HG03064 (cell line): Measurements from ENCODE around the gene ASB7.
"Not testable (repeated sequence)": the region's sequence is repeated elsewhere in the genome, so short reads cannot be mapped to it uniquely, and the experiment has no call there.

ENCODE experiments used
- ATAC-seq: cut with Tn5 transposase; IDR thresholded peaks from one replicate; pipeline ENCODE4 v1.9.1; 2021; ENCODE audit warnings: low read depth; ENCODE audit not compliant: unreplicated experiment

Gene ASB7

DNA sequence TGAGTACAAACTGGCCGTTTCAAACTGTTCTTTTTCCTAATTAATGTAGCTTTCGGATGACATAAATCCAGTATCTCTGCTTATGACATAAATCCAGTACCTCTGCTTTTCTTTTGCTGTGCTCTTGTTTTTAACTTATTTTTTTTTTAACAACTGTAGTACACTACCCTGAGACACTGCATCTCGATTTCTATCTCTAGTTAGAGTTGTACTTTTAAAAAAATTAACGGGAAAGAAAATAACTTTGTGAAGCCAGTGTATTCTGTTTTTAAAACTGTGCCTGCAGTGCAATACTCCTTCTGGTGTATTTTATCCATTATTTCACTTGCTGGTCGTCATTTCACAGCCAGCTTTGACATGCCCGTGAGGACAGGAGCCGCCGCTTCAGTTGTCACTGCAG lies 46.6 kb downstream of the ASB7 start:
- no peak for ATAC-seq

DNA sequence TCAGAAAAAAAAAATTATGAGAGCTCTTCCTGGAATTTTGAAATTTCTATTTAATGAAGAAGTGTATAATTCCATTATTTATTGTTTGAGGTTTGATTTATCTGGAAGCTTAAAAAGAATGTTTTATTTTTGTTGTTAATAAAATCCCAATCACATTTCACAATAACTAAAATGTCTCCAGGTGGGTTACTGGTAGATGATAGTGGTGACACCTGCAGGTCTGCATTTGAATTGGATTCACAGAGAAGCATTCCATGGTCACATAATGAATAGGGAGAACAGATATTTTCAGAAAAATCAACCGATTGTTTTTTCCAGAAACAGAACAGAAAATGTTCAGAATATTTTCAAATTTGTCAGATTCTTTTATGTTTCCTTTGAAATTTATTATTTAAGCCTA lies 48.3 kb downstream of the ASB7 start:
- no peak for ATAC-seq

DNA sequence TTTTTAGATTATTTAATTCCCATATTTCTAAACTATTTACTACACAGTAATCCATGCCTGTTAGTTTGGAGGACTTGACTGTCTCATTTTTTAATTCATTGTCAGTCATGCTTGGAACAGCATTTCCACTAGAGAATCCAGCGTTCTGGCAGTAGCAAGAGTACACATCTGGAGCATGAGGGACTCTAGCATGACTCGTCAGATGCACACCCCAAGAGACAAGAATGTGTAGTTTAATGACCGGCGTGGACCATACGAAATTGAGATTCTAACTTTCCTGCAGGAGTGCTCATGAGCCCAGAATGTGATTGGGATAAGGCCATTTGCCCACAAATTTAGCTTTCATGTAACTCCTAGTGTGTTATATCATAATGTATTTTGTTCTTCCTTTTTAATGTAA lies 48.9 kb downstream of the ASB7 start:
- no peak for ATAC-seq

DNA sequence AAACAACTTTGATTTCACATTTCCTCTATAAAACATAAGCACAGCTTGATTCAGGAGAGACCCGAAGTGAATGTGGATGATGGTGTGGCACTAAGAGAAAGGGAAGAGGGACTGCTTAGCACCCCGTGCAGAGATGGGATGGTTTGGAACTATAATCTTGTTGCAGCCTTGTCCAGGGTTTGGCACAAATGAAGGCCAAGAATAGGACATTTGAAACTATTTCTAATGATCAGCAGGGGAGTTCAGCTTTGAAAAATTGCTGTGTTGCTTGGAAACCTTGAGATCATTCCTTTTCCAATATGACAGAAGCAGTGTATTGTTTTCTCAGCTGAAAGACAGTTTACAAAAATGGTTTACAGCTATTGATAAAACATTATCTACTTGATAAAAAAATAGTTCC lies 49.7 kb downstream of the ASB7 start:
- no peak for ATAC-seq

DNA sequence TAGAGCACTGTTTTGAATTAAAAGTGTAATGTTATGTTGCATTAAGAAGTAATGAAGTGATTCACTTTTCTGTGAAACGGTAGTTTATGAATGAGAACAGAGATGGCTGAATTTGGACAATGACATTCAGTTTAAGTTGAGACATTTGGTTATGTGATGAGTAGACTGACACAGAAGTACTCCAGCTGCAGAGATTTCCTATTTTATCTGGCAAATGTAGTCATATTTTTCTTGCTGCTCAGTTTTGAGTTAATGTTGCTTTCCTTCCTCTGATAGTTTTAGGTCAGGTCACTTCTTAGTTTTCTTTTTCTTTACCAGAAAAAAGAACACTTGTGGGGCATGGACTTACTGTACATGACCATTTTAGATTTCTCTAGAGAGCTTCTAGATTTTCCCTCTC lies 51.2 kb downstream of the ASB7 start:
- no peak for ATAC-seq

DNA sequence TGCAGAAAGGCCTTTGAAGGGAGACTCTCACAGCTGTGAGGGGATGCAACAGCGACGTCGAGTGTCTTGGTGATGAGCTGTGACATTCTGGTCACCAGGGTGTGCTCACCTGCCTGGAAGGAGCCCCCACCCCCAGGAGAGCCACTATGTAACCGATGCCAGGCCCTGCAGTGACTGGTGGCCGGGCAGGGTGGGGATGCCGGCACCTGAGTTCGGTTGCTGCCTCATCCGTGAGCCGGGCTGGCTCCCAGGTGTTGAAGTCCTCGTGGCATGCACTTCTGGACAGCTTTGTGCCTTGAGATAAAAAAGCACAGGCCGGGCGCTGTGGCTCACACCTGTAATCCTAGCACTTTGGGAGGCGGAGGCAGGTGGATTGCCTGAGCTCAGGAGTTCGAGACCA lies 56.5 kb downstream of the ASB7 start:
- ATAC-seq, result no peak

DNA sequence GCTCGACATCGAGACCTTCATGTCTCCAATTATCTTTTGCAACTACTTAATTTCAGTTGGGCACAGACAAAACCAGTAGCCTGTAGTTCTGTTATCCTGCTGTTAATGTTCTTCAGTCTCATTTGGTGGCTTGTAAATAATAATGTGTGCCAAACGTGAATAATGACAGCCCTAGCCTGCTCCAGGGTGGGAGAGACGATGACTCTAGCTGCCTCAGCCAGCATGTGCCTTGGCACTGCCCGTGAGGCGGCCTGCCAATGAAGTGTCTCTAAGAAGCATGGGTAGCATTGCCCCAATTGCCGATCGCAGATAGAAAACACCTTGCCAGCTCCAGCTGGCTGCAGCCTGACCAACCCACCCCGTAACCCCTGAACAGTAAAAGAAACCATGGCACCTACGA lies 58.8 kb downstream of the ASB7 start:
- no peak for ATAC-seq

DNA sequence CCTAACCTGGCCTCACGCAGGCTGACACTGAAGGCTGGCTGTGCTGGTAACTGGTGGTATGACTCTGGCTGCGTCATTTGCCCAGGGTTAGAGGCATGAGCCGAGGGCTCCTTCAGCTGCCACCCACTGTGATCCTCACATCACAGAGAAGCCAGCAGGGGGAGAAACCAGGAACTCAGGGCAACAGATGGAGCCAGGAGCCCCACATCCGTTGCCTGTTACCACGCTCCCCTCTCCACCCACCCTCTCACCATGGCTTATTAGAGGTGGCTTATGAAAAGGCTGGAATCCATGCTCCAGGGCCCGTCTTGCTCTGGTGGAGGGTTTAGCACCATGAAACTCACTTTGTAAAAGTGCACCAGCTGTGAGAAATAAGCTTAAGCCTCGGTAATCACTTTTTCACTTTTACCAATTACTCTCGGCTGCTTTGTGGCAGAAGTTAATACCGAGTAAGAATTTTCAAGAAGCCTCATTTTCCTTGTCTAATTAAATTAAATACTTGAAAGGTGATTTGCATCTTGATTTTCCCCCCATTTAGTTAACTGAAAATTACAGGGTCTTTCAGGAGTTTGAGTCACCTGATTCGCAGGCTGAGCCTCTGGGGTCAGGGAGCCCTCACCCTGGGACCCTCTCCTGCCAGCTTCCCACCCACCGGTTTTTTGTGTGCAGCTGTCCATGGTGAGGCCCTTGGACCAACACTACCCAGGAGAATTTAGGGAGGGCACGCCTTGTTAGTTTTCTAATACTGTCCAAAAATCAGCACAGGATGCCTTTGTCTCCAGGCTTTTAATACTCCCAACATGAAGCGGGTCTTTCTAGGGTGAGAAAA lies 60.9 kb downstream of the ASB7 start:
- no peak for ATAC-seq

DNA sequence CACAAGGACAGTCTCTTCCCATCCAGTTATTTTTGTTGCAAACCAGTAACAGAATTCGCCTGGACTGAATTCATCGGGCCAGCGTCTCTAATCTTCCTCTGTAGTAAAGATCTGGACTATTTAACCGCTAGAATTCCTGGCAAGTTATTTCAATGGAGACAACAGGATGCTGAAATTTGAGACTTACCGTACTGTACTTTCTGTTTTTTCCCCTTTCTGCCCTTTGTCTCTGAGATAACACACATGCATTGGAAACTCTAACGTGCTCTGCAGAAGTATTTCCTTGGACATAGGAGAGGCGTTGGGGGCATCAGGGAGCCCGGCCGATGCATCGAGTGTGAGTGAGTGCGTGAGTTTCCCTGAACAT lies 61.5 kb downstream of the ASB7 start:
- no peak for ATAC-seq

DNA sequence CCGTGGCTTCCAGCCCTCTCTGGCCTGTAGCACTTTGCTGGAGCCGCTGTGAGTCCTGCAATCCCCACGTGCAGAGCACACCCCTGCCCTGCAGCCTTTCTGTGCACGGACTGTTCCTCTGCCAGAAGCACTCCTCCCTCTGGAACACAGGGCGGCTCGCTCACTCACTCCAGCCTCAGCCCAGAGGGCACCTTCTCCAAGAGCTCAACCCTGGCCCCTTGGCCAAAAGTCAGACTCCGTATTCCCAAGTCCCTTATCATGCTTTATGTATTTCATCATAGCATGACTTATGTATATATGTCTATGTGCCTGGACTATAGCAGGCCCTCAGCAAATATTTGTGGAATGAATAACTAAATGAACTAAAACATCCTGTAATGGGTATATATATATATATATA lies 63.2 kb downstream of the ASB7 start:
- ATAC-seq, result no peak

DNA sequence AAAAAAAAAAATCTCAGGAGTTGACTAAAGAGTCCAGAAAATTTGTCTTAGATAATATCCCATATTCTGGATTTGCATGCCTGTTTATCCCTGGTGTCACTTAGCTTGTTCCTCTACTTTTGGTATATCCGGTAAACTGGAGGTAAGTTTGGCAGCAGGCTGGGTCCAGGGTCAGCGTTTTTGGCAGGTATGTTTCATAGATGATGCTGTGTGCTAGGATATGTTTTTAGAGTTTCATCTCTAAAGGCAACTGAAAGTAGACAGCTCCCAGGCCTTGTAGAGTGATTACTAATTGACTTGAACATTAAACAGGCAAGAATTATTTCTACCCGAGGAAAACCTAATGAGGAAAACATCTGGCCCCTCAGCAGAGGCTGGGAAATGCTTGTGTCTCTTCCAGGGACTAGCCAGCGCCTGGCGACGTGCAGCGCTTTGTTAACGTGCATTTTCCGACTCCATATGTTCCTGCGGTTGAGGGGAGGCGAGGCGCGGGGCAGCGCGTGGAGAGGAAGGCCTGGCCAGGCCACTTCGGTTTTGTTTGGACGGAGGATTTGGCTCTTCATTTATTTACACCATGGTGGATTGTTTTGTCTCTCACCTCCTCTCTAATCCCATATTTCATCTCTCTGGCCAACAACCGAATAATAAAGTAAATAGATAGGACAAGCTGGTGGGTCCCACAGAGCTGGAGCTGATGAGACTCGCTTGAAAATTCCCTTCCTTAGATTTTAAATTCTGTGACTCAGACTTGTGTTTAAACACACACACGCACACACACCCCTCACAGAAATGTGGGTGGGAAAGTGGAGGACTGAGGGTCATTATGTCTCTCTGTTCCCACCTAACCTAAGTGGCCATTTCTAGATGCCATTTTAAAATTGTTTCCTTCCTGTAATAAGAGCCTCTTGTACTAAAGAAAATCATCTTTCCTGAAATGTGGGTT lies 65.3 kb downstream of the ASB7 start:
- no peak for ATAC-seq

DNA sequence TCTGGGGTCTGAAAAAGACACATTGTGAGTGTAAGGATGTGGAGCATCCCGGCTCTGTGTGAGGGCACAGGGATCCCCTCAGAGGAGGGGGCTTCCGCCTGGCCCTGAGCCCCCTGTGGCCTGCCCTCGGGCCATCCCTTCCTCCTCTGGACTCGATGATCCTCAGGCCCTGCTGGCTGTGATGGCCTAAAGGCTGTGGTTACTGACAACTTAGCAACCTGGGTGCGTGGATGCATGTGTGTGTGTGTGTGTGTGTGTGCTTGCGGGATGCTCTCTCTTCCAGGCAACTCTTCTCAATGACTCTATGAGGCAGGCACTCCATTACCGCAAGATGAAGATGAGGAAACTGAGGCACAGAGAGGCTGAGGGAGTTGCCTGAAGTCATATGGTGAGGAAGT lies 66.0 kb downstream of the ASB7 start:
- ATAC-seq, result no peak

DNA sequence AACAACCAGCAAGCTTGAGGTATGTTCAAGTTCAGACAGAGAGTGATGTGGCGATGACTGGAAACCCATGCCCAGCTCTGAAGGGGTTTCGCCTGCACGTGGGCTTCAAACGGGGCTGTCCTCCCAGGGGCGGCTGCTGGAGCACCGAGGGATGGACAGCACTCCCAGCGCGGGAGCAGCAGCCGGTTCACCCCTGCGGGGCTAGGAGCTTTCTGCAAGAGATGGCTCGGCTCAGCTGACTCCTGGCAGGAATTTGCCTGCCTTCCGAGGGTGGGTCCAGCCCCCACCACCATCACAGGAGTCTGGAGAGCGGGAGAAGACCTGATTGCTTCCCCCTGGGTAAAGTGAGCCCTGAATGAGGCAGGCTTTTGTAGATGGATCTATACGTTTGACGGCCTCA lies 66.9 kb downstream of the ASB7 start:
- no peak for ATAC-seq

DNA sequence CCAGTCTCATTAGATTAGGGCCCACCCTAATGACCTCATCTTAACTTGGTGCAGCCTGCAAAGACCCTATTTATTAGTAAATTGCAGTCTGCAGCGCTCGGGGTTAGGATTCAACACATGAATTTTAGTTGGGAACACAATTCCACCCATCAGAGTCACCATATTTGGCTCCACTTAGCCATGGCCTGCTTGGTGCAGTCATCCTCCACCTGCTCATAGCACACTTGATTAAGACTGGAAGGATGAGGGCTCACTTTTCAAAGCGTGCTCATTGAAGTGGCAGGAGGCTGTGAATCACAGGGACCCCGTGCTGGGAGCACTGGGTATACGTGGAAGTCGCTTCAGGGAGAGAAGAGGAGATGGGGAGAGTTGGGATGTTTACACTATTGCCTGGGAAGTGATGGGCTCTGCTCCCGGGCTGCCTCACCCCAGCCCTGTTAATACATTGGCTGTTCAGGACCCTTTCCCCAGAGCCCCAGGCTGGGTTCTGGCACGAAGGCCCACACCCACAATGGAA lies 68.2 kb downstream of the ASB7 start:
- no peak for ATAC-seq

DNA sequence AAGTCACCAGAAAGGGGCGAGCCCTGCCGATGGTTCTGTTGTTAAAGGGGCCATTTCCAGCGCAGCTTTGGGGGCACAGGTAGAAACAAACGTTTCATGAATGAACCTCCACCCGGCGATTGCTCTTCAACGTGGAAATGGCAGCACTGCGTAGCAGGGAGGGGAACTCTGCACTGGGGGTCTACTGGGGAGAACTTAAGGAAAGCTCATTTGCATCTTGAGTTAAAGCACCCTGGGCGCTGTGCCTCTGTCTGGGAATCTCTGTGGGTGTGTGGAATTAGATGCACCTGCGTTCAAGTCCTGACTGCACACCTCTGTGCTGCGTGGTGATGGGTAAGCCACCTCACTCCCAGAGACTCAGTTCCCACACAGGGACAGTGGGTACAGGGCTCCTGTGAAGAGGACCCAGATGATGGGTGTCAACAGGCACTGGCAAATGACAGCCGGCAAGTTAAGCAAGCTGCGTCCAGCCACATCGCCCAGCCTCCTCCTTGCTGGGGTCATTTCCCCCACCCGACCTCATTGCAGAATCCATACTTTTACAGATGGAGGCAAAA lies 68.8 kb downstream of the ASB7 start:
- ATAC-seq, result no peak

DNA sequence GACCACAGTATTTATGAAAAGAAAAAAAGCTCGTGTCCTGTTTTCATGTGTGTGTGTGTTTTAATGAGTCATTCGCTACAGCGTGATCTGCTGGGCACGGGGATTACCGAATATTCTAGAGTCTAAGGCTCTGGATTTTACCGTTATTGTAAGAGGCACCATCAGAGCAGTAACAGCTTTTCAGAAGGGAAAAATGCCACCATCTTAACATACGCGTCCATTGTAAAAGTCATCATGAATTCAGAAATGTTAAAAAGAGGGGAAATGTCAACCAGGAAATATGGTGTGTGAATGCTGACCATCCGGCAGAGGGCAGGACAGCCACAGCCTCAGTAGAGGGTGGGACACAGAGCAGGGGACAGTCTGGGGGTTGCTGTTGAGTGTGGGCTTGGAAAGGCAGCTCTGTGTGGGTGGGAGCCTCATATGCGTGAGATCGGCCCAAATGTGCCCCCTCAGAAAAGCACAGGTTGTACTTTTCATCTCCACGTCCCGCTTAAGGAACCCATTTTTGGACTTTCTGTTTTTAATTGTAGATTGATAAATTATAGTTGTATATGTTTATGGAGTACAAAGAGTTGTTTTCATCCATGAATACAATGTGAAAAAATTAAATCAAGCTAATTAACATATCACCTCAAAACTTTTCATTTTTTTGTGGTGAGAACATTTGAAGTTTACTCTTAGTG lies 69.6 kb downstream of the ASB7 start:
- ATAC-seq, result no peak

DNA sequence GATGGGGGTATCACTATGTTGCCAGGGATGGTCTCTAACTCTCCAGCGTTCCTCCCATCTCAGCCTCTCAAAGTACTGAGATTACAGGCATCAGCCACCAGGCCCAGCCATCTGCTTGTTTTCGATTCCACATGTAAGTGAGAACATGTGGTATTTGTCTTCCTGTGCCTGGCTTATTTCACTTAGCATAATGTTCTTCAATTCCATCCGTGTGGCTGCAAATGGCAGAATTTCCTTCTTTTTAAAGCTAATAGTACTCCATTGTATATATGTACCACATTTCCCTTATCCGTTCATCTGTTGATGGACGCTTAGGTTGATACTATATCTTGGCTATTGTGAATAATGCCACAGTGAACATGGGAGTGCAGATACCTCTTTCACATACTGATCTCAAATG lies 70.6 kb downstream of the ASB7 start:
- no peak for ATAC-seq

DNA sequence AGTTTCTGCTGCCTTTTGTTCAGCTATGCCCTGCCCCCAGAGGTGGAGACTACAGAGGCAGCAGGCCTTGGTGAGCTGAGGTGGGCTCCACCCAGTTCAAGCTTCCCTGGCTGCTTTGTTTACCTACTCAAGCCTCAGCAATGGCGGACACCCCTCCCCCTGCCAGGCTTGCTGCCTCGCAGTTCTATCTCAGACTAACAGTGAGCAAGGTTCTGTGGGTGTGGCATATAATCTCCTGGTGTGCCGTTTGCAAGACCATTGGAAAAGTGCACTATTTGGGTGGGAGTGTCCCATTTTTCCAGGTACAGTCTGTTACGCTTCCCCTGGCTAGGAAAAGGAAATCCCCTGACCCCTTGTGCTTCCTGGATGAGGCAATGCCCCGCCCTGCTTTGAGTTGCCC lies 76.8 kb downstream of the ASB7 start:
- ATAC-seq, result not testable (repeated sequence)

DNA sequence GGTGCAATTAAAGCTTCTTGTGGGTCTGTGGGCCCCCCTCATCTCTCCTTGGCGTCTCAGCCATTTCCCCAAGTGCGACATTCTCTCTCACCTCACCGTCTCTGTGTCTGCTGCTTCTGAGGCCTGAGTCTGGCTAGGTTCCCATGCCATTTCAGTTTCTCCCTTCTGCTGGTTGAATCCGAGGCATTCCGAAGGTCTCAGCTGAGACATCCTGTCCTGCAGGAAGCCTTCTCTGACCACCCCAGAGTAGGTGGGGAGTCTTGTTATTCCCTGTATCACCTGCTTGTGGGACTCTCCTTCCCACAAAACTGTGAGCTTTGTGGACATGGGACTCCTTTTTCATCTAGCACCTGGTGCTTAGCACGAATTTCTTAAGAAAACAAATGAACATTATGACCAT lies 78.3 kb downstream of the ASB7 start:
- no peak for ATAC-seq

DNA sequence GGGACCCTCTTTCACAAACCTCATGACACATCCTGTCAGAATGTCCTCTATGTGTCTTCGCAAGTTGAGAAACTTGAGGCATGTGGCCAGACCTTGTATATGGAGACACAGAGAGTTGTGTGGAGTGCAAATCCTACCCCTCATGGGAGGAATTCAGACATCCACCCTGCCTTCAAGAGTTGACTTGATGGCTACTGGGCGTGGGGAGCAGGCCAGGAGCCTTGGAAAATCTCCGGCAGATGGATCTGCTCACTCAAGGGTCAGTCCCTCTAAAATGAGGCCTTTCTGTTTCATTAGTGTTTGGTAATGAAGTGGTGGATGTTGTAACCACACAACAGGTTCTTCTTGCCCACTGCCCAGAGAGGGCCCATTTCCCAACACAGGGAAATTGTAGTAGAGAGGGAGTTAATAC lies 79.0 kb downstream of the ASB7 start:
- no peak for ATAC-seq

DNA sequence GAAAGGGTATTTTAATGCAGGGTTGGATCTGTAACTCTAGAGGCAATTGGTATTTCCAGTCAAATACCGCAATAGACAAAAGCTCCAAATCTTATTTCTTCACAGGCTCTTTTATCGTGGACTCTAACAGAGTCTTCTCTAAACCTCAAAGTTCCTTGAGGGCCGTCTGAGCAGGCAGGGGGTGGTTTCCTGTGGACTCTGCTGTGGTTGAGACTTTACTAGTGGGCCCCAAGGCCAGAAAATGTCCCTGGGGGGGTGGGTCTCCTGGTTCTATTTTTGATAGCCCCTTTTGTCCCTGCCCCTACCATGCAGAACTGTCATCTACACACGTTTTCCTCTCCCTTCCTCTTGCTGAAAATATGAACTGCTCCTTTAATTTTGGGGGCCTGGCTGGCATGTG lies 80.1 kb downstream of the ASB7 start:
- ATAC-seq, result no peak
